Measurements from ENCODE around the gene CT45A10.
"Not testable (repeated sequence)": the region's sequence is repeated elsewhere in the genome, so short reads cannot be mapped to it uniquely, and the experiment has no call there.

Gene CT45A10, protein sequence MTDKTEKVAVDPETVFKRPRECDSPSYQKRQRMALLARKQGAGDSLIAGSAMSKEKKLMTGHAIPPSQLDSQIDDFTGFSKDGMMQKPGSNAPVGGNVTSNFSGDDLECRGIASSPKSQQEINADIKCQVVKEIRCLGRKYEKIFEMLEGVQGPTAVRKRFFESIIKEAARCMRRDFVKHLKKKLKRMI

DNA sequence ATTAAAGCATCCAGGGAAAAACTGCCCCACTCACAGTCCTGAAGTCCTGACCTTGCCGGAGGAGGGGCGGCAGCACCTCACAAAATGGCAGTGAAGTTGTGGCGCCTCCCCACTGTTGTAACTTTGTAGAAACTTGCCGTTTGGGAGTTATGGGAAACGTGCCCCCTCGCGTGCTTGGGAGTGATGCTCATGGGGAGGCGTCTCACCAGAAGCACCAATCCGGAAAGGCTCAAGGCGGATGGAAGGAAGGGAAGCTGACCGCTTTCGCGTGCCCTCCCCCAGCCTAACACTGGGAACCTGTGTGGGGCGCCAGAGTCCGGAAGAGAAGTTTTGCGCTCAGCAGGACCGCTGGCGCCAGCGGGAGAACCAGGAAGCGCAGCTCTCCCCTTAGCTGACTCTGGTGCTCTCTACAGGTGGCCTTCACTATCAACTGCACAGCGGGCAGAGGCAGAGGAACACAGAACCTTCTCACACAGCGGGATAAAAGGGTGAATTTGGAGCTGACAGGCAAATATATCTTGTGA lies at the start of gene CT45A10, which contains the start of gene SAGE1:
CT45A10 (minus strand) TSS at position 151 of the 524 bp plus-strand sequence. CDS start 8,100 bp downstream, outside the sequence.
SAGE1 (plus strand) TSS at position 423 of the 524 bp plus-strand sequence. CDS start 2,527 bp downstream, outside the sequence.
- DNase-seq = no peak

DNA sequence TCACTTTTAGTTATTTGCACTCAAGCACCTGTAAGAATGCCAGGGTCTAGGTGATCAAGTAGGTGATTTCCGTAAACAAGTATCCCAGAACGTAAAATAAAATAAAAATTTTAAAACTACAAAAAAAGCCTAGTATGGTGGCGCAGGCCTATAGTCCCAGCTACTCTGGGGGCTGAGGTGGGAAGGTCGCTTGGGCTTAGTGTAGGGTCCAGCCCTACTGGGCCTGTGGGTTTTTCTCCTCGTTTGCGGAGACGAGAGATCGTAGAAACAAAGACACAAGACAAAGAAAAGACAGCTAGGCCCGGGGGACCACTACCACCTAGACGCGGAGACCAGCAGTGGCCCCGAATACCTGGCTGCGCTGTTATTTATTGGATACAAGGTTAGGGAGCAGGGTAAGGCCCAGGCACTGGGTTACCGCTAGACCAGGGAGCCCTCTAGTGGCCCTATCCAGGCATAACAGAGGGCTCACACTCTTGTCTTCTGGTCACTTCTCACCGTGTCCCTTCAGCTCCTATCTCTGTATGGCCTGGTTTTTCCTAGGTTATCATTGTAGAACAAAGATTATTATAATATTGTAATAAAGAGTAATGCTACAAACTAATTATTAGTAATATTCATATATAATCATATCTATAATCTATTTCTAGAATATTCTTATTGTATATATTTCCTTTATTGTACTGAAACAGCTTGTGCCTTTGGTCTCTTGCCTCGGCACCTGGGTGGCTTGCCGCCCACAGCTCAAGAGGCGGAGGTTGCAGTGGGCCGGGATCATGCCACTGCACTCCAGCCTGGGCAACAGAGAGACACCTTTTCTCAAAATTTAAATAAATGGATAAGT lies 38.6 kb upstream of the CT45A10 start:
- DNase-seq = peak; percentile 62 to 70

DNA sequence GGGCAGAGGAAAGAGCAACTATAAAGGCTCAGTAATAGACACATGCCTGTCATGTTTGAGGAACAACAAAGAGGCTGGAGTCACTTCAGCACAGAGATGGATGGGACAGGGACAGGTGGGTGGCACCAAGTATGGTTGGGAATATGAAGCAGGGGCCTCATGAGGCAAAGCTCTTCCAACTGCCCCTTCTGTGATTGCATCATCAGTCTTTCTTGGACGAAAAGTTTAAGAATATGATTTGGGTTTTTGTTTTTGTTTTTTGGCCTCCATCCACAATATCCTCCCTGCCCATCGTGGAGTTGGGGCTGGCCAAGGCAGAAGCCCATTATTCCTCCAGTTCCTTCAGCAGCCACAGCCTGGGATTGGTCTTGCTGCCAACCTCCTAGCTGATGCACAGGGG lies 34.7 kb upstream of the CT45A10 start:
- DNase-seq = no peak

DNA sequence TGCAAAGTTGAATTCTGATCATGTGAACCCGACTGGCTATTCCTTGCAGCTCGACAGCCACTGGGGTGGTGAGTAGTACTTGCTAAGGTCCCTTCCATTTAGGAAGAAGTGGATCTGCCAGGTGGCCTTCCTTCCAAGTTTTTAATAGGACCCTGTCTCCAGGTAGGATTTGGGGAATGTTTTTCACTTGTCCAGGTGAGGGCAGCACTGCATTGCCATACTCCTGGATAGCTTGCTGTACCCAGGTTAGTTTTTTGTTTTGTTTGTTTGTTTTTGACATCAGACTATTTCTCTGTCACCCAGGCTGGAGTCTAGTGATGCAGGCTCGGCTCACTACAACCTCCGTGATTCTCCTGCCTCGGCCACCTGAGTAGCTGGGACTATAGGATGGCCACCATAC lies 30.1 kb upstream of the CT45A10 start:
- no peak for DNase-seq

DNA sequence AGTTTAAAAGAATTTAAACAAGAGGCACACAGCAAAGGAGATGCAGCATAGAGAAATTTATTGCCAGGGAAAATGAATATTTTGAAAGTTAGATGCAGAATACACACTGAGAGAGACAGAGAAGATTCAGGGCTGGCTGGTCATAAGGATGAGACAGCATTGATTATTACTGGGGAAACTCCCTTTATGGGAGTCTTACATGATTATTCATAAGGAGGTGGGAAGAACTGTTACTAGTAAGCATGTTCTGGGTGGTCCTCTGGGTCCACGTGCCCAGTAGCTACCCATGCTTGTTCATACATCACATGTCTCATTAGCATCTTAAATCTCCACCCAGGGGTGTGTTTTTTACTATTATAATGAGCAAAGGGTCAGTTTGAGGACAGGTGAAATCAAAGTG lies 27.3 kb upstream of the CT45A10 start:
- DNase-seq = not testable (repeated sequence)

DNA sequence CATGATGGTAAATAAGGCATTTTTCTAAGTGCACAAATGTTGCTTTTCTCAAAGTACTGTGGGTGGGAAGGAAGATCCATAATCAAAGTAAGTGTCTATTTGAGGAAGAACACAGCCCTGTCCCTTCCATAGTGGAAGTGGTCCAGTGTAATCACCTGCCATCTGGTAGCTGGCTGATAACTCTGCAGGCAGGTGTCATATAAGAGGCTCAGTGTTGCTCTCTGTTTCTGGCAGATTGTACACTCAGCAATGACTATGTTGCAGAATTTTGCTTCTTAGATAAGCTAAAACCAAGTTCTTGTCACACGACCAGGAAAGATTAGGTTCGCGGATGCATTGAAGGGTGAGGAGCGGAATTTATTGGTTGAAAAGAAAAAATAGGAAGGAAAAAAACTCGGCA lies 21.2 kb upstream of the CT45A10 start:
- DNase-seq = no peak

DNA sequence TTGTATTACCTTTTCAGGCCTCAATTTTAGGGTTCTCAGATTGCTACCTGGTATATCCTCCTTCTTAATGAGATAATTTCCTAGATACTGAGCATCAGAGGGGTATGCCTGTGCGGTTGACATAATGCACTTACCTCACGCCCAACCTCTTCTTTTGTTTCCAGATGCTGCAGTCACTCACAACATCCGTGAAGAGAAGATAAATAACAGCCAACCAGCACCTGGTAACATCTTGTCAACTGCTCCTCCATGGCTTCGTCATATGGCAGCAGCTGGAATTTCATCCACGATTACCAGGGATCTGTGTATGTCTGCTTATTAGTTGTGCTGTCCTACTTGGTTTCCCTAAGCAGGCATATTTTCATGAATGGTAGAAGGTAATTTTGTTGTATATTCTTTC lies 17.0 kb upstream of the CT45A10 start:
- DNase-seq = no peak

DNA sequence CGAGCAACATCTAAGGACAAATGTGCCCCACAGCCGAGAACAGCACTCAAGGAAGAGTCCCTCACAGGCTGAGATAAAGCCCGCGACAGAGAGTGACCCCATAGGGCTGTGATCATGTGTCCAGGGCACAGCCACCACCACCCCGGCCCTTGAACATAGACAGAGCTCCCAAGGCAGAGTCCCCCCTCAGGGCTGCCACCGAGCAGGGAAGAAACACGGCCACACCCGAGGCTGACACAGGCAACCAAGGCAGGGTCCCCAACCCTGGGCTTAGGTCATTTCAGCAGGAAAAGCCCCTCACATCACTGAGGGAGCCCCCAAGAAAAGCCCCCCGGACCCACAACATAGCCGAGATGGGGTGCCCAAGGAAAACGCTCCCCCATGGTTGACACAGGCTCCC lies 463 bp downstream of the CT45A10 start:
- no peak for DNase-seq

DNA sequence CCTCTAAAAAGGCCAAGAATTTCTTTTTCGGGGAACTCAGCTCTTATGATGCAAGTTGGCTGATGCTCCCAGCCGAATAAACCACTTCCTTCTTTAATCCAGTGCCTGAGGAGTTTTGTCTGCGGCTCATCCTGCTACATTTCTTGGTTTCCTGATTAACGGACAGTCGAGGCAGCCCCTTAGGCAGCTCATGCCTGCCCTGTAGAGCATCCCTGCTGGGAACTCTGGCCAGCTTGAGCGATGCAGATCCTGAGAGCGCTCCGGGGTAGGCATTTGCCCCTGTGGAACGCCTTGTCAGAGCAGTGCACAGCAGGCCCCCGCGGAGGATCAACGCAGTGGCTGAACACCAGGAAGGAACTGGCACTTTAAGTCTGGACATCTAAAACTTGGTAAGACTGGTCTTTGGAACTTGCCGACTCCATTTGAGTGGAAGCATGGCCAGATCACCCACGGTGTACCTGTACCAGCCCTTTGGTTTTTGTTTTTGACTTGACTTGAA lies 3.1 kb downstream of the CT45A10 start:
- DNase-seq = no peak

DNA sequence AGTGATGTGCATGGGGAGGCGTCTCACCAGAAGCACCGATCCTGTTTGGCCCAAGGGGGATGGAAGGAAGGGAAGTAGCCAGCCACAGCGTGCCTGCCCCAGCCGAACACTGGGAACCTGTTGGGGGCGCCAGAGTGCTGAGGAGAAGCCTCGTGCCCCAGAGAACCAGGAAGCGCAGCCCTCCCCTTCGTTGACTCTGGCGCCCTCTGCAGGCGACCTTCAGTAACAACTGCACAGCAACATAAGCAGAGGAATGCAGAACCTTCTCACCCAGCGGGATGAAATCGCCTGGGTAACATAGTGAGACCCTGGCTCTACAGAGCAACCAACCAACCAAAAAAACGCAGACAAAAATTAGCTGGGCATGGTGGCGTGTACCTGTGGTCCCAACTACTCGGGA lies 4.3 kb downstream of the CT45A10 start:
- DNase-seq = peak; percentile 73

DNA sequence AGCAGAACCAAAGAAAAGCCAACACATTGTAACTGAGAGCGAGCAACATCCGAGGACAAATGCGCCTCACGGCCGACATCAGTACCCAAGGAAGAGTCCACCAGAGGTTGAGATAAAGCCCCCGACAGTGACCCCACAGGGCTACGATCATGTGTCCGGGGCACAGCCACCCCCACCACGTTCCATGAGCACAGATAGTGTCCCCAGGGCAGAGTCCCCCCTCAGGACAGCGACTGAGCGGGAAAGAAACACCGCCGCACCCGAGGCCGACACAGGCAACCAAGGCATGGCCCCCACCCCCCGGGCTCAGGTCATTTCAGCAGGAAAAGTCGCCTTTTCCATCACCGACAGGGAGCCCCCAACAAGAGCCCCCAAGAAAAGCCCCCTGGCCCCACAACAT lies 5.0 kb downstream of the CT45A10 start:
- not testable (repeated sequence) for DNase-seq

DNA sequence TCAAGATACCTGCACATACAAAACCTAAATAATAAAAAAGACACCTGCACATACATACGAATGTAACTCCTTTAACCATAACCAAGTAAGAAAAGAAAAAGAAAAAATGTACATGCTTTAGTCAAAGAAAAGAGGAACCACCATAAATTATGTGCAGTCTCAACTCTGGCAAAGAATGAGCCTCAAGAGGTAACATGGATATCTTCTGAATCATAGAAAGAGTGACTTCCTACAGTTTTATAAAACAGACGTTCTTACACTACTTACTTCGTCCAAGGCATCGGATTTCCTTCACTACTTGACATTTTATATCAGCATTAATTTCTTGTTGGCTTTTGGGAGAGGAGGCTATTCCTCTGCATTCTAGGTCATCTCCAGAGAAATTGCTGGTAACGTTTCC lies 10.5 kb downstream of the CT45A10 start:
- DNase-seq = not testable (repeated sequence)

DNA sequence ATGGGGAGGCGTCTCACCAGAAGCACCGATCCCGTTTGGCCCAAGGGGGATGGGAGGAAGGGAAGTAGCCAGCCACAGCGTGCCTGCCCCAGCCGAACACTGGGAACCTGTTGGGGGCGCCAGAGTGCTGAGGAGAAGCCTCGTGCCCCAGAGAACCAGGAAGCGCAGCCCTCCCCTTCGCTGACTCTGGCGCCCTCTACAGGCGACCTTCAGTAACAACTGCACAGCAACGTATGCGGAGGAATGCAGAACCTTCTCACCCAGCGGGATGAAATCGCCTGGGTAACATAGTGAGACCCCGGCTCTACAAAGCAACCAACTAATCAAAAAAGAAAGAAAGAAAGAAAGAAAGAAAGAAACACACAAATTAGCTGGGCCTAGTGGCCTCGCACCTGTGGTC lies 21.5 kb downstream of the CT45A10 start, which contains the start of gene CT45A9:
CT45A9 (minus strand) TSS at position 101 of the 400 bp plus-strand sequence. CDS start 3,751 bp downstream, outside the sequence.
- not testable (repeated sequence) for DNase-seq

DNA sequence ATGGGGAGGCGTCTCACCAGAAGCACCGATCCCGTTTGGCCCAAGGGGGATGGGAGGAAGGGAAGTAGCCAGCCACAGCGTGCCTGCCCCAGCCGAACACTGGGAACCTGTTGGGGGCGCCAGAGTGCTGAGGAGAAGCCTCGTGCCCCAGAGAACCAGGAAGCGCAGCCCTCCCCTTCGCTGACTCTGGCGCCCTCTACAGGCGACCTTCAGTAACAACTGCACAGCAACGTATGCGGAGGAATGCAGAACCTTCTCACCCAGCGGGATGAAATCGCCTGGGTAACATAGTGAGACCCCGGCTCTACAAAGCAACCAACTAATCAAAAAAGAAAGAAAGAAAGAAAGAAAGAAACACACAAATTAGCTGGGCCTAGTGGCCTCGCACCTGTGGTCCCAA lies 38.8 kb downstream of the CT45A10 start, which contains the start of gene CT45A8:
CT45A8 (minus strand) TSS at position 101 of the 400 bp plus-strand sequence. CDS start 3,755 bp downstream, outside the sequence.
- not testable (repeated sequence) for DNase-seq

DNA sequence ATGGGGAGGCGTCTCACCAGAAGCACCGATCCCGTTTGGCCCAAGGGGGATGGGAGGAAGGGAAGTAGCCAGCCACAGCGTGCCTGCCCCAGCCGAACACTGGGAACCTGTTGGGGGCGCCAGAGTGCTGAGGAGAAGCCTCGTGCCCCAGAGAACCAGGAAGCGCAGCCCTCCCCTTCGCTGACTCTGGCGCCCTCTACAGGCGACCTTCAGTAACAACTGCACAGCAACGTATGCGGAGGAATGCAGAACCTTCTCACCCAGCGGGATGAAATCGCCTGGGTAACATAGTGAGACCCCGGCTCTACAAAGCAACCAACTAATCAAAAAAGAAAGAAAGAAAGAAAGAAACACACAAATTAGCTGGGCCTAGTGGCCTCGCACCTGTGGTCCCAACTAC lies 56.1 kb downstream of the CT45A10 start, which contains the start of gene CT45A7:
CT45A7 (minus strand) TSS at position 101 of the 400 bp plus-strand sequence. CDS start 3,747 bp downstream, outside the sequence.
- DNase-seq = not testable (repeated sequence)
